NOMO-1 treated with dmso at 0.1 percent for 144 hours (cell line): ENCODE data around the gene SPEN.

Experiments used
- DNase-seq: peaks from one replicate; lab custom pipeline; 2025; ENCODE audit not compliant: unreplicated experiment; lab: John Stamatoyannopoulos, UW

The SPEN gene

GRCh38 chr1:15958793-15959192, 111.3 kb downstream of the SPEN start:
- DNase-seq, result no peak

GRCh38 chr1:15959424-15959823, 111.9 kb downstream of the SPEN start:
- no peak for DNase-seq

GRCh38 chr1:15959827-15960446, 112.4 kb downstream of the SPEN start:
- no peak for DNase-seq

GRCh38 chr1:15960808-15961207, 113.3 kb downstream of the SPEN start:
- no peak for DNase-seq

GRCh38 chr1:15961492-15961891, 114.0 kb downstream of the SPEN start:
- DNase-seq, result no peak

GRCh38 chr1:15962176-15962575, 114.7 kb downstream of the SPEN start:
- DNase-seq, result no peak

- DNase-seq, result no peak
Measured at GRCh38 chr1:15962671-15963362, 115.3 kb downstream of the SPEN start.

- DNase-seq, result no peak
Measured at GRCh38 chr1:15963363-15963967, 116.0 kb downstream of the SPEN start.

- no peak for DNase-seq
Measured at GRCh38 chr1:15963968-15964648, 116.6 kb downstream of the SPEN start.

- no peak for DNase-seq
Measured at GRCh38 chr1:15965228-15965767, 117.8 kb downstream of the SPEN start.

- peak; percentile 13 for DNase-seq
Measured at GRCh38 chr1:15966081-15966955, 118.8 kb downstream of the SPEN start.

GRCh38 chr1:15966956-15967344, 119.4 kb downstream of the SPEN start:
- DNase-seq, result no peak

GRCh38 chr1:15968172-15968571, 120.7 kb downstream of the SPEN start:
- DNase-seq, result no peak

- no peak for DNase-seq
Measured at GRCh38 chr1:15969321-15969880, 121.9 kb downstream of the SPEN start.

- DNase-seq, result no peak
Measured at GRCh38 chr1:15970911-15971310, 123.4 kb downstream of the SPEN start.

GRCh38 chr1:15972409-15972808, 124.9 kb downstream of the SPEN start:
- DNase-seq, result no peak

GRCh38 chr1:15973772-15974171, 126.3 kb downstream of the SPEN start:
- no peak for DNase-seq

GRCh38 chr1:15974855-15975254, 127.3 kb downstream of the SPEN start:
- DNase-seq, result no peak

- DNase-seq, result peak; percentile 43
Measured at GRCh38 chr1:15975358-15975804, 127.9 kb downstream of the SPEN start.
